DND-41 (cell line): ENCODE results near the gene ADCY9.

ENCODE experiments used
- CTCF ChIP-seq: IDR thresholded peaks from 2 replicates; pipeline ENCODE4 v1.5.1; 2012; ENCODE audit warnings: borderline replicate concordance, low read length, moderate library complexity, mild to moderate bottlenecking; ENCODE audit not compliant: poor library complexity, severe bottlenecking; ENCODE audit errors: extremely low read depth
- EZH2 ChIP-seq: IDR thresholded peaks from 3 replicates; pipeline ENCODE4 v1.6.1; 2012; ENCODE audit warnings: borderline replicate concordance, low read depth, mild to moderate bottlenecking, moderate library complexity, low read length, inconsistent platforms; ENCODE audit not compliant: severe bottlenecking

DNA sequence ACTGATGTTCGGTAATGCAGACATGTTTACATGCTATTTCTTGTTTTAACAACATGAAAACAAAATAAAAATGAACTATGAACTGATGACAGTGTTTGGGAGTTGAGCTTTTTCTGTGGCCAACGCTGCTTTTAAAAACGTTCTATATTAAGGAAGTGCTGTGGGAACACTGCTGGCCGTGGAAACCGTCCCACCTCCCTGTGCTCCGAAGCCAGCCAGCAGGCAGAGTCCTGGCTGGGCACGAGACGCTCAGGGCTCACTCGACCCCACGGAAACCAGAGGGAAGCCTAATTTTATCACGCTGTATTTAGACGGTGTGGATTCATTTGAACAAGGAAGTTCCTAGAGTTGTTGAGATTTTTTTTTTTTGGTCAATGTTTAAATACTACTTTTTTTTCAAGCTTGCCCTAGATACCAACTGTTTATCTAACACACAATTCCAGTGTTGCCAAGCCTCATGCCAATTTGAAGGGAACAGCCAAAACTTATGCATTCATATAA, 25.8 kb downstream of the ADCY9 start:
- TF ChIP-seq CTCF = no peak
- no peak for TF ChIP-seq EZH2
